Naive thymus-derived CD8-positive, alpha-beta T cell (primary cell): ENCODE data around the gene JPH3. TPM values are rescaled to one million over a fixed set of nuclear protein-coding genes. Genes with fewer than 3 reads are reported as not detected.

Source experiments
- ATAC-seq, 2 donors: fragments of 150-1000 bp; cut with Tn5 transposase in 1 of 2; sonication (Bioruptor Pico), chemical (Tn5 transposase) in 1 of 2; 1 replicate in 1 of 2; 2 replicates in 1 of 2; pipeline ENCODE4 v1.10.0; 2021; ENCODE audit warnings: mild to moderate bottlenecking in 2 of 2, moderate library complexity in 2 of 2
- POLR2A ChIA-PET: fragments of 350-600 bp; sonication (Branson Sonifier 250); formaldehyde crosslinking; loops from one replicate; lab custom pipeline; 2021; ENCODE audit warnings: antibody characterized with exemption; lab: Charles Lee
- DNase-seq, 10 donors: peaks; one replicate each; pipeline versions ENCODE4 v3.0.0 to v3.0.0-alpha.2; 2020 to 2022
- H3K27ac Mint-ChIP-seq, 10 donors: one replicate each; pipeline ENCODE4 v1.8.0; 2020 to 2022; ENCODE audit warnings: mild to moderate bottlenecking in 10 of 10, mixed read lengths in 10 of 10, moderate library complexity in 4 of 10, inconsistent platforms in 1 of 10
- H3K27me3 Mint-ChIP-seq, 5 donors: one replicate each; pipeline ENCODE4 v1.8.0; 2021 to 2022; ENCODE audit warnings: mixed read lengths in 5 of 5
- H3K36me3 Mint-ChIP-seq, 3 donors: one replicate each; pipeline ENCODE4 v1.8.0; 2020 to 2022; ENCODE audit warnings: mixed read lengths in 3 of 3, mild to moderate bottlenecking in 2 of 3, inconsistent platforms in 1 of 3
- H3K4me1 Mint-ChIP-seq, 4 donors: one replicate each; pipeline ENCODE4 v1.8.0; 2021 to 2022; ENCODE audit warnings: mixed read lengths in 4 of 4
- H3K4me3 Mint-ChIP-seq, 10 donors: one replicate each; pipeline ENCODE4 v1.8.0; 2020 to 2022; ENCODE audit warnings: mild to moderate bottlenecking in 10 of 10, mixed read lengths in 10 of 10, moderate library complexity in 6 of 10, inconsistent platforms in 1 of 10
- H3K9me3 Mint-ChIP-seq, 9 donors: one replicate each; pipeline ENCODE4 v1.8.0; 2020 to 2022; ENCODE audit warnings: mixed read lengths in 9 of 9, mild to moderate bottlenecking in 3 of 9, inconsistent platforms in 1 of 9, moderate library complexity in 1 of 9
- polyA plus RNA-seq, 3 donors: library from polyadenylated mRNA; unstranded; fragments of 300-500 nt; fragmentation: Illumina TruSeq; gene quantifications; one replicate each; pipeline ENCODE4 v1.2.3, GENCODE V29; 2021
- total RNA-seq, 8 experiments: library from RNA in 2 of 8; stranded (reverse) in 2 of 8; gene quantifications; one replicate each; pipeline ENCODE4 v1.2.3 and lab custom pipeline; 2021 to 2026

The JPH3 gene
- total and polyA plus RNA-seq, 5 experiments from 2014 or later = 0.08 to 0.09 TPM; not detected in 3

- Mint-ChIP-seq H3K9me3 (peaks cover 0 to 4% (median 0%) of the 10 kb centered on the region in 9 donors), H3K4me1 (no peaks in the 10 kb centered on the region), H3K27ac (no peak overlapping the region), H3K4me3 (no peak overlapping the region), H3K36me3 (no peaks in the 10 kb centered on the region), H3K27me3 (peaks cover 6 to 27% (median 7%) of the 10 kb centered on the region in 5 donors)
- ATAC-seq (no peak), DNase-seq (no peak)
- POLR2A ChIA-PET = no interaction called here
Observed at GRCh38 chr16:87657621-87658192, 55.4 kb downstream of the JPH3 start.

GRCh38 chr16:87658564-87659225, 56.4 kb downstream of the JPH3 start:
- POLR2A ChIA-PET = no interaction called here
- H3K9me3 Mint-ChIP-seq = peaks cover 0 to 4% (median 0%) of the 10 kb centered on the region in 9 donors

GRCh38 chr16:87661561-87661960, 59.3 kb downstream of the JPH3 start:
- peaks cover 0 to 4% (median 0%) of the 10 kb centered on the region in 9 donors for H3K9me3 Mint-ChIP-seq
- H3K27me3 Mint-ChIP-seq = peaks cover 7 to 40% (median 12%) of the 10 kb centered on the region in 5 donors
- no peak overlapping the region for H3K4me3 Mint-ChIP-seq
- peak in 2 of 10 donors; percentile 3 to 12 for DNase-seq
- no peaks in the 10 kb centered on the region for H3K4me1 Mint-ChIP-seq
- POLR2A ChIA-PET = no interaction called here
- H3K36me3 Mint-ChIP-seq = no peaks in the 10 kb centered on the region
- peak in 1 of 2 donors; percentile 58 for ATAC-seq
- H3K27ac Mint-ChIP-seq = no peak overlapping the region

More at GRCh38 chr16:87658564-87659225, 56.4 kb downstream of the JPH3 start:
- Mint-ChIP-seq H3K4me1 (no peaks in the 10 kb centered on the region), H3K27ac (no peak overlapping the region), H3K36me3 (no peaks in the 10 kb centered on the region), H3K27me3 (peaks cover 7 to 36% (median 11%) of the 10 kb centered on the region in 5 donors), H3K4me3 (no peak overlapping the region)
- no peak for DNase-seq
- ATAC-seq = no peak

- Mint-ChIP-seq H3K9me3 (peaks cover 0 to 2% (median 0%) of the 10 kb centered on the region in 9 donors), H3K27ac (no peak overlapping the region), H3K36me3 (no peaks in the 10 kb centered on the region), H3K4me1 (no peaks in the 10 kb centered on the region), H3K27me3 (peaks cover 7 to 40% (median 12%) of the 10 kb centered on the region in 5 donors), H3K4me3 (no peak overlapping the region)
- DNase-seq (no peak), ATAC-seq (no peak)
- POLR2A ChIA-PET = no interaction called here
Observed at GRCh38 chr16:87662254-87663204, 60.2 kb downstream of the JPH3 start.

- Mint-ChIP-seq H3K36me3 (no peaks in the 10 kb centered on the region), H3K9me3 (no peaks in the 10 kb centered on the region), H3K4me3 (no peak overlapping the region), H3K27me3 (peaks cover 9 to 57% (median 15%) of the 10 kb centered on the region in 5 donors), H3K4me1 (no peaks in the 10 kb centered on the region), H3K27ac (no peak overlapping the region)
- DNase-seq (no peak), ATAC-seq (no peak)
- POLR2A ChIA-PET = no interaction called here
Observed at GRCh38 chr16:87664792-87665191, 62.5 kb downstream of the JPH3 start.

- DNase-seq (no peak), ATAC-seq (no peak)
- Mint-ChIP-seq H3K27me3 (peaks cover 9 to 55% (median 15%) of the 10 kb centered on the region in 5 donors), H3K36me3 (no peaks in the 10 kb centered on the region), H3K27ac (no peak overlapping the region), H3K4me1 (no peaks in the 10 kb centered on the region), H3K9me3 (no peaks in the 10 kb centered on the region), H3K4me3 (no peak overlapping the region)
- POLR2A ChIA-PET = no interaction called here
Observed at GRCh38 chr16:87665193-87665592, 62.9 kb downstream of the JPH3 start.

- no peaks in the 10 kb centered on the region for H3K36me3 Mint-ChIP-seq
- POLR2A ChIA-PET = interaction anchor here (0.7 kb wide), 1 partner anchor 278 kb away, joined by 4 read pairs; no protein-coding TSS in a partner anchor
- DNase-seq (no peak), ATAC-seq (no peak)
- peaks cover 3 to 38% (median 8%) of the 10 kb centered on the region in 5 donors for H3K27me3 Mint-ChIP-seq
- no peak overlapping the region for H3K27ac Mint-ChIP-seq
- no peaks in the 10 kb centered on the region for H3K4me1 Mint-ChIP-seq
- no peaks in the 10 kb centered on the region for H3K9me3 Mint-ChIP-seq
- no peak overlapping the region for H3K4me3 Mint-ChIP-seq
Observed at GRCh38 chr16:87666919-87667318, 64.6 kb downstream of the JPH3 start.

GRCh38 chr16:87667443-87667842, 65.1 kb downstream of the JPH3 start:
- peaks cover 3 to 33% (median 8%) of the 10 kb centered on the region in 5 donors for H3K27me3 Mint-ChIP-seq
- no peak for DNase-seq
- H3K4me1 Mint-ChIP-seq = no peaks in the 10 kb centered on the region
- no peak for ATAC-seq
- no peak overlapping the region for H3K4me3 Mint-ChIP-seq
- POLR2A ChIA-PET = no interaction called here
- H3K9me3 Mint-ChIP-seq = no peaks in the 10 kb centered on the region
- H3K36me3 Mint-ChIP-seq = no peaks in the 10 kb centered on the region
- H3K27ac Mint-ChIP-seq = no peak overlapping the region

GRCh38 chr16:87667946-87668345, 65.6 kb downstream of the JPH3 start:
- Mint-ChIP-seq H3K36me3 (no peaks in the 10 kb centered on the region), H3K4me3 (no peak overlapping the region), H3K27ac (no peak overlapping the region), H3K4me1 (no peaks in the 10 kb centered on the region), H3K27me3 (peaks cover 3 to 28% (median 8%) of the 10 kb centered on the region in 5 donors), H3K9me3 (no peaks in the 10 kb centered on the region)
- POLR2A ChIA-PET = no interaction called here
- no peak for DNase-seq
- ATAC-seq = no peak

- POLR2A ChIA-PET = no interaction called here
Observed at GRCh38 chr16:87669672-87670071, 67.4 kb downstream of the JPH3 start.

GRCh38 chr16:87671221-87671620, 68.9 kb downstream of the JPH3 start:
- H3K4me1 Mint-ChIP-seq = no peaks in the 10 kb centered on the region
- H3K36me3 Mint-ChIP-seq = no peaks in the 10 kb centered on the region
- POLR2A ChIA-PET = no interaction called here
- H3K27me3 Mint-ChIP-seq = peaks cover 0 to 17% (median 4%) of the 10 kb centered on the region in 5 donors
- DNase-seq (no peak), ATAC-seq (no peak)
- no peak overlapping the region for H3K4me3 Mint-ChIP-seq
- H3K27ac Mint-ChIP-seq = no peak overlapping the region
- no peaks in the 10 kb centered on the region for H3K9me3 Mint-ChIP-seq

More at GRCh38 chr16:87669672-87670071, 67.4 kb downstream of the JPH3 start:
- Mint-ChIP-seq H3K4me3 (no peak overlapping the region), H3K27me3 (peaks cover 0 to 17% (median 4%) of the 10 kb centered on the region in 5 donors), H3K4me1 (no peaks in the 10 kb centered on the region), H3K36me3 (no peaks in the 10 kb centered on the region), H3K9me3 (no peaks in the 10 kb centered on the region), H3K27ac (no peak overlapping the region)
- DNase-seq (no peak), ATAC-seq (no peak)

- no peak for ATAC-seq
- Mint-ChIP-seq H3K9me3 (no peaks in the 10 kb centered on the region), H3K4me1 (no peaks in the 10 kb centered on the region), H3K27ac (no peak overlapping the region), H3K4me3 (no peak overlapping the region), H3K36me3 (no peaks in the 10 kb centered on the region), H3K27me3 (peaks cover 0 to 17% (median 4%) of the 10 kb centered on the region in 5 donors)
- POLR2A ChIA-PET = no interaction called here
- DNase-seq = no peak
Observed at GRCh38 chr16:87671715-87672270, 69.5 kb downstream of the JPH3 start.
